HEK293T (cell line): ENCODE results near the gene VOPP1.

Experiments
- CTCF ChIA-PET: fragments of 350-600 bp; formaldehyde crosslinking; extraction: SDS; loops from one replicate; lab custom pipeline; 2021; ENCODE audit warnings: antibody characterized with exemption, inconsistent platforms; lab: Yijun Ruan, JAX
- POLR2A ChIA-PET: fragments of 350-600 bp; formaldehyde crosslinking; extraction: SDS; loops from one replicate; lab custom pipeline; 2020; ENCODE audit warnings: antibody characterized with exemption, inconsistent platforms; lab: Yijun Ruan, JAX
- DNase-seq: peaks from one replicate; pipeline ENCODE4 v3.0.0; 2012; ENCODE audit warnings: mixed read lengths; ENCODE audit errors: extremely low spot score
- ARNT ChIP-seq: fragments of 450-650 bp; IDR thresholded peaks from 2 replicates; pipeline ENCODE4 v1.6.1; 2017; ENCODE audit warnings: mild to moderate bottlenecking
- BHLHE40 ChIP-seq: fragments of 450-650 bp; IDR thresholded peaks from 2 replicates; pipeline ENCODE4 v1.6.1; 2016; ENCODE audit warnings: mild to moderate bottlenecking, moderate library complexity, borderline replicate concordance
- CTBP1 ChIP-seq: fragments of 450-650 bp; IDR thresholded peaks from 2 replicates; pipeline ENCODE4 v1.6.1; 2016; ENCODE audit warnings: borderline replicate concordance
- ELF4 ChIP-seq: fragments of 450-650 bp; IDR thresholded peaks from 2 replicates; pipeline ENCODE4 v1.6.1; 2017; ENCODE audit warnings: antibody characterized with exemption
- FOXA1 ChIP-seq: fragments of 450-650 bp; IDR thresholded peaks from 2 replicates; pipeline ENCODE4 v1.6.1; 2016; ENCODE audit warnings: mild to moderate bottlenecking
- FOXK2 ChIP-seq: fragments of 450-650 bp; IDR thresholded peaks from 2 replicates; pipeline ENCODE4 v1.6.1; 2016; ENCODE audit warnings: mild to moderate bottlenecking
- FOXM1 ChIP-seq: fragments of 450-650 bp; IDR thresholded peaks from 2 replicates; pipeline ENCODE4 v1.6.1; 2017; ENCODE audit warnings: mild to moderate bottlenecking, borderline replicate concordance
- HDGF ChIP-seq: fragments of 450-650 bp; IDR thresholded peaks from 2 replicates; pipeline ENCODE4 v1.6.1; 2017; ENCODE audit warnings: antibody characterized with exemption, borderline replicate concordance
- L3MBTL2 ChIP-seq: fragments of 450-650 bp; conservative IDR thresholded peaks from 2 replicates; pipeline ENCODE4 v1.6.1; 2016; ENCODE audit warnings: mild to moderate bottlenecking
- LEF1 ChIP-seq: fragments of 450-650 bp; IDR thresholded peaks from 2 replicates; pipeline ENCODE4 v1.6.1; 2017; ENCODE audit warnings: mild to moderate bottlenecking, borderline replicate concordance
- NFRKB ChIP-seq: fragments of 450-650 bp; IDR thresholded peaks from 2 replicates; pipeline ENCODE4 v1.6.1; 2016; ENCODE audit warnings: mild to moderate bottlenecking, moderate library complexity
- SP1 ChIP-seq: fragments of 450-650 bp; IDR thresholded peaks from 2 replicates; pipeline ENCODE4 v1.6.1; 2017
- SUZ12 ChIP-seq: fragments of 450-650 bp; IDR thresholded peaks from 2 replicates; pipeline ENCODE4 v1.6.1; 2016; ENCODE audit warnings: mild to moderate bottlenecking
- TARDBP ChIP-seq: fragments of 450-650 bp; IDR thresholded peaks from 2 replicates; pipeline ENCODE4 v1.6.1; 2016
- ZNF384 ChIP-seq: fragments of 450-650 bp; IDR thresholded peaks from 2 replicates; pipeline ENCODE4 v1.6.1; 2016
- TF ChIP-seq, protein P1 (sequence below): fragments of 450-650 bp; IDR thresholded peaks from 2 replicates; pipeline ENCODE4 v1.6.1; 2016

Gene VOPP1

DNA sequence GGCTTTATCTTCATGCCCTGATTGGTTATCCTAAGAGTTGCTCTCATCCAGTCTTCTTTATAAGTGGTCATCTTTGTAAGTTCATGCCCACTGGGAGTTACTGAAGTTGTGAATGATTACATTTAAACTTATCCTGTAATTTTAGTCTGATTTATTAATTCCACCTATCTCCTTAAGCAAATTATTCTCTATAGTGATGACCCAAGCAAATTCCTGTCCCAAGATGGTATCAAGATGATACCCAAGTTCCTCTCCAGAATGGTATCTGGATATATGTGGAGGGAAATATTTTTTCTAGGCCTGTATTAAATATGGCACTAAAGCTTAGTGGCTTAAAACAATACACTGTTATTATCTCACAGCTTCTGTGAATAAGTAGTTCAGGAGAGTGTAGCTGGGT, 22.6 kb upstream of the VOPP1 start:
- ChIA-PET CTCF (no interaction called here), POLR2A (no interaction called here)
- DNase-seq, result no peak
- TF ChIP-seq TARDBP (no peak), ARNT (no peak), NFRKB (no peak), ELF4 (no peak), L3MBTL2 (no peak), HDGF (no peak), FOXA1 (no peak), SP1 (no peak), FOXK2 (no peak), BHLHE40 (no peak), CTBP1 (no peak), SUZ12 (no peak), LEF1 (no peak)
- TF ChIP-seq, protein P1, sequence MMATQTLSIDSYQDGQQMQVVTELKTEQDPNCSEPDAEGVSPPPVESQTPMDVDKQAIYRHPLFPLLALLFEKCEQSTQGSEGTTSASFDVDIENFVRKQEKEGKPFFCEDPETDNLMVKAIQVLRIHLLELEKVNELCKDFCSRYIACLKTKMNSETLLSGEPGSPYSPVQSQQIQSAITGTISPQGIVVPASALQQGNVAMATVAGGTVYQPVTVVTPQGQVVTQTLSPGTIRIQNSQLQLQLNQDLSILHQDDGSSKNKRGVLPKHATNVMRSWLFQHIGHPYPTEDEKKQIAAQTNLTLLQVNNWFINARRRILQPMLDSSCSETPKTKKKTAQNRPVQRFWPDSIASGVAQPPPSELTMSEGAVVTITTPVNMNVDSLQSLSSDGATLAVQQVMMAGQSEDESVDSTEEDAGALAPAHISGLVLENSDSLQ, result no peak

- no peak for TF ChIP-seq ARNT
- no peak for TF ChIP-seq LEF1
- no peak for TF ChIP-seq NFRKB
- no peak for TF ChIP-seq TARDBP
- TF ChIP-seq FOXM1, result no peak
- TF ChIP-seq HDGF, result no peak
- TF ChIP-seq SUZ12, result no peak
- no peak for TF ChIP-seq FOXK2
- TF ChIP-seq SP1, result no peak
- TF ChIP-seq FOXA1, result no peak
- TF ChIP-seq L3MBTL2, result no peak
- TF ChIP-seq, protein P1, result no peak
- no peak for TF ChIP-seq CTBP1
- TF ChIP-seq BHLHE40, result no peak
- TF ChIP-seq ZNF384, result no peak
- no peak for TF ChIP-seq ELF4
- no peak for DNase-seq
- ChIA-PET CTCF (no interaction called here), POLR2A (no interaction called here)
Measured at GRCh38 chr7:55594414-55594813, 22.1 kb upstream of the VOPP1 start.

GRCh38 chr7:55593515-55594318, 21.4 kb upstream of the VOPP1 start:
- CTCF ChIA-PET, result interaction anchor here (0.6 to 0.8 kb wide), 4 partner anchors 15 to 1170 kb away, joined by 3 to 4 read pairs (median 3); no protein-coding TSS in a partner anchor
- DNase-seq, result peak; percentile 79
- no peak for TF ChIP-seq BHLHE40
- no peak for TF ChIP-seq FOXK2
- TF ChIP-seq FOXM1, result no peak
- no peak for TF ChIP-seq HDGF
- POLR2A ChIA-PET, result no interaction called here

- POLR2A ChIA-PET, result no interaction called here
Measured at GRCh38 chr7:55593172-55593514, 20.8 kb upstream of the VOPP1 start.

DNA sequence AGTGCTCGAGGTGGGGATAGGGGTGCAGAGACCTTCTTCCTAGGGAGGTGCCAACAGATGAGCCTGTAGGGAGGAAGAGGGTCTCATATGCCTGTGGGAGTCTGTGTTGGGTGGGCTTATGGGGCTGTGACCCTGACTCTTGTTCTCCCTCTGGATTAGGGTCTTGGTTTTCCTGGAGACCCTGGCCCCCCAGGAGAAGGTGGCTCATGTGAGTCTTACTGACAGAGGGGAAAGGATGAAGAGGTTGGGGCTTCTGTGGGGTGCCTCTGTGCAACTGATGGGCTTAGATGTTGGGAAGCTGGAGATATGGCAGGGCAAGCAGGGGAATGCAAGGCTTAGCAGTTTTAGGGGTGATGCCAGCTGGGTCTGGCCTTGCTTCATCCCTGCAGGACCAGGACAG, 20.2 kb upstream of the VOPP1 start:
- TF ChIP-seq SUZ12, result no peak
- no peak for TF ChIP-seq BHLHE40
- no peak for TF ChIP-seq LEF1
- TF ChIP-seq, protein P1, result no peak
- TF ChIP-seq ARNT, result no peak
- TF ChIP-seq CTBP1, result no peak
- TF ChIP-seq TARDBP, result no peak
- TF ChIP-seq L3MBTL2, result no peak
- TF ChIP-seq FOXM1, result no peak
- no peak for TF ChIP-seq HDGF
- ChIA-PET CTCF (interaction anchor here (0.6 kb wide), 1 partner anchor 15 kb away, joined by 3 read pairs; no protein-coding TSS in a partner anchor), POLR2A (no interaction called here)
- no peak for DNase-seq

More at GRCh38 chr7:55593172-55593514, 20.8 kb upstream of the VOPP1 start:
- DNase-seq, result peak; percentile 4
- CTCF ChIA-PET, result interaction anchor here (0.6 to 0.7 kb wide), 4 partner anchors 15 to 1171 kb away, joined by 3 read pairs; no protein-coding TSS in a partner anchor
- TF ChIP-seq ARNT (no peak), FOXA1 (no peak), L3MBTL2 (no peak), SUZ12 (no peak), BHLHE40 (no peak), FOXM1 (no peak), SP1 (no peak), LEF1 (no peak), HDGF (no peak), CTBP1 (no peak), NFRKB (no peak), ELF4 (no peak), TARDBP (no peak)
- TF ChIP-seq, protein P1, result no peak
